Measurements from ENCODE around the gene MUC15.

DNA sequence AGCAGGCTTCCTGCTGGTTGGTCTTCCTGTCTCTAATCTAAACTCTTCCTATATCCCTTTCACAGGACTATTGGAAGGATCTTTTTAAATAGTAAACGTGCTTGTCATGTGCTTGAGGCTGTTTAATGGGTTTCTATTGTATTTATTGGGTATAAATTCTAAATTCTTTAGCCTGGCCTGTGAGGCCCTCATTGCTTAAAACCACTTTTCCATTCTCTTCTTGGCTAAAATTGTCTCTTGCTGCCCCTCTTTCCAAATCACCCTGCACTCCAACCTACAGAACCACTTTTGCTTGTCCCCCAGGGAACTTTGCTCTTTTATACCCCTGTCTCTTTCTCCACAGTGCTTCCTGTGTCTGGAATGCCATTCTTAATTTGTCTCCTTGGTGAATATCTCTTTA, 46.4 kb upstream of the MUC15 start:
- TF ChIP-seq, protein P1, sequence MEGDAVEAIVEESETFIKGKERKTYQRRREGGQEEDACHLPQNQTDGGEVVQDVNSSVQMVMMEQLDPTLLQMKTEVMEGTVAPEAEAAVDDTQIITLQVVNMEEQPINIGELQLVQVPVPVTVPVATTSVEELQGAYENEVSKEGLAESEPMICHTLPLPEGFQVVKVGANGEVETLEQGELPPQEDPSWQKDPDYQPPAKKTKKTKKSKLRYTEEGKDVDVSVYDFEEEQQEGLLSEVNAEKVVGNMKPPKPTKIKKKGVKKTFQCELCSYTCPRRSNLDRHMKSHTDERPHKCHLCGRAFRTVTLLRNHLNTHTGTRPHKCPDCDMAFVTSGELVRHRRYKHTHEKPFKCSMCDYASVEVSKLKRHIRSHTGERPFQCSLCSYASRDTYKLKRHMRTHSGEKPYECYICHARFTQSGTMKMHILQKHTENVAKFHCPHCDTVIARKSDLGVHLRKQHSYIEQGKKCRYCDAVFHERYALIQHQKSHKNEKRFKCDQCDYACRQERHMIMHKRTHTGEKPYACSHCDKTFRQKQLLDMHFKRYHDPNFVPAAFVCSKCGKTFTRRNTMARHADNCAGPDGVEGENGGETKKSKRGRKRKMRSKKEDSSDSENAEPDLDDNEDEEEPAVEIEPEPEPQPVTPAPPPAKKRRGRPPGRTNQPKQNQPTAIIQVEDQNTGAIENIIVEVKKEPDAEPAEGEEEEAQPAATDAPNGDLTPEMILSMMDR (IDR thresholded peaks at IDR 0.05; ENCODE audit: insufficient read depth, low read length): no peak
- TF ChIP-seq, protein P2, sequence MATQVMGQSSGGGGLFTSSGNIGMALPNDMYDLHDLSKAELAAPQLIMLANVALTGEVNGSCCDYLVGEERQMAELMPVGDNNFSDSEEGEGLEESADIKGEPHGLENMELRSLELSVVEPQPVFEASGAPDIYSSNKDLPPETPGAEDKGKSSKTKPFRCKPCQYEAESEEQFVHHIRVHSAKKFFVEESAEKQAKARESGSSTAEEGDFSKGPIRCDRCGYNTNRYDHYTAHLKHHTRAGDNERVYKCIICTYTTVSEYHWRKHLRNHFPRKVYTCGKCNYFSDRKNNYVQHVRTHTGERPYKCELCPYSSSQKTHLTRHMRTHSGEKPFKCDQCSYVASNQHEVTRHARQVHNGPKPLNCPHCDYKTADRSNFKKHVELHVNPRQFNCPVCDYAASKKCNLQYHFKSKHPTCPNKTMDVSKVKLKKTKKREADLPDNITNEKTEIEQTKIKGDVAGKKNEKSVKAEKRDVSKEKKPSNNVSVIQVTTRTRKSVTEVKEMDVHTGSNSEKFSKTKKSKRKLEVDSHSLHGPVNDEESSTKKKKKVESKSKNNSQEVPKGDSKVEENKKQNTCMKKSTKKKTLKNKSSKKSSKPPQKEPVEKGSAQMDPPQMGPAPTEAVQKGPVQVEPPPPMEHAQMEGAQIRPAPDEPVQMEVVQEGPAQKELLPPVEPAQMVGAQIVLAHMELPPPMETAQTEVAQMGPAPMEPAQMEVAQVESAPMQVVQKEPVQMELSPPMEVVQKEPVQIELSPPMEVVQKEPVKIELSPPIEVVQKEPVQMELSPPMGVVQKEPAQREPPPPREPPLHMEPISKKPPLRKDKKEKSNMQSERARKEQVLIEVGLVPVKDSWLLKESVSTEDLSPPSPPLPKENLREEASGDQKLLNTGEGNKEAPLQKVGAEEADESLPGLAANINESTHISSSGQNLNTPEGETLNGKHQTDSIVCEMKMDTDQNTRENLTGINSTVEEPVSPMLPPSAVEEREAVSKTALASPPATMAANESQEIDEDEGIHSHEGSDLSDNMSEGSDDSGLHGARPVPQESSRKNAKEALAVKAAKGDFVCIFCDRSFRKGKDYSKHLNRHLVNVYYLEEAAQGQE (IDR thresholded peaks at IDR 0.05; ENCODE audit: insufficient replicate concordance, low read depth): no peak

Measured in HL-60 (cell line).